GM21737 (cell line): Measurements from ENCODE around the gene SMTN.
A peak's percentile ranks its signal among the peaks of the same experiment; 100 is the strongest.
"Not testable (repeated sequence)": the region's sequence is repeated elsewhere in the genome, so short reads cannot be mapped to it uniquely, and the experiment has no call there.

Source experiments
- ATAC-seq: cut with Tn5 transposase; IDR thresholded peaks from one replicate; pipeline ENCODE4 v1.9.1; 2021; ENCODE audit warnings: mild to moderate bottlenecking, moderate library complexity; ENCODE audit not compliant: unreplicated experiment

The SMTN gene

GRCh38 chr22:31103111-31103510, 22.0 kb downstream of the SMTN start:
- no peak for ATAC-seq

- no peak for ATAC-seq
Measured at GRCh38 chr22:31103899-31104694, 23.0 kb downstream of the SMTN start.

DNA sequence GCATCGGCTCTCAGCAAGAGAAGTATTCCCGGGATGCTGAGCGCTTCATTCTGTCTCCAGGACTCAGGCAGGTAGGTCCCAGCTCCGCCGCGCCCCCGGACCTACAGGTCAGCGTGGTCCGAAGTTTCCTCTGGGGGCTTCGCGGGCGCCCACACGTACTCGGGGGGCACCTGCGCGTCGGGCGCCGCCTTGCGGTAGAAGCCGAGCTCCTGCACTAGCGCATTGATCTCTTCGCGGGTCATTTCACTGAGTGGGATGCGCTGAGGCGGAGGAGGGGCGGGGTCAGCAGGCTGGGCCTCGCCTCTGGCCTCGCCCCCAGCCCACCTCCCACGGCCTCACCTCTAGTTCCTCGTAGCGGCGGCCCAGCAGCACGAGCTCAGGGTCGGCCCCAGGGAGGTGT, 23.8 kb downstream of the SMTN start:
- no peak for ATAC-seq

GRCh38 chr22:31105282-31105929, 24.3 kb downstream of the SMTN start:
- ATAC-seq, result no peak

DNA sequence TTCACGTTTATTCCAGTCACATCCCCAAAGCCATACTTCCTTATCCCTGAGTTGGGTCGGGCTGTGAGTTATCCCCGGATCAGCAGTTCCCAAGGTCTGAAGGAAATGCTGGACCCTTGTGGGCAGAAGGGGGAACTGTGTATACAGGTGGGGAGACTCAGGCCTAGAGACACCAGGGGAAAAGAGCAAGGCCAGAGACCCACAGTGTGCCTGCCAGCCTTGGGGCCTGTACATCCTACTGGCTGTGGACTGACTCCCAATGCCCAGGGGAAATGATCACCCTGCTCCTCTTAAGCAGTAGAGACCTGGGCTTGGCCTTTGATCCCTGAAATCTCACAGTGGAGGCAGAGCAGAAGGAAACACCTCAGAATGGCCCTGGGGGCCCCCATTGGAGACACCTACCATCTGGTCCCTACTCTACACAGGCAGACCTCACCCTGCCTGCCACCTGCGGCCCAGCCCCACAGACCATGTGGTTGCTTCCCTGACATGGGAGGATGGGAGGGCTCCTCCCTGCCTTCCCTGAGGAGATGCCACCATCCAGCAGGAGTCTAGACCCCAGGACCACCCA, 25.0 kb downstream of the SMTN start:
- no peak for ATAC-seq

DNA sequence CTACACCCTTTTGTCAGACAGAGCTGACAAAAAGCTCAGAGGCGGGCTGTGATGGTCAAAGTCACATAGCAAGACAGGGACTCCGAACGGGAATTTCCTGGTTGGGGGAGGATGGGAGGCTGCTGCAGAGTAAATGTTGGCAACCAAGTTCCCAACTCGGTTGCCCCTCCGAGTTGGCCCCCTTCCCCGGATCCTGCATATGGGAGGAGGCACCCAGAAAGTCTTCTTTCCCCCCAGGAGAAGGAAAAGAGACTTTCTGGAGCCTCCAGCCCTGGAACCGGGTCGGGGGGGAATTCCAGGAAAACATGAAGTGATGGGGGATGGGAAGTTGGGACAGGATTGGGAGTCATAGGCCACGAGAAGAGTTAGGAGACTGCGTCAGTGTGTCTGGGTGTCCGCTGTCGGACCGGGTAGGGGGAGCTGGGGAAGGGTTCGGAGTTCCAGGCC, 25.6 kb downstream of the SMTN start:
- ATAC-seq, result no peak

- ATAC-seq, result peak; percentile 92
Measured at GRCh38 chr22:31107178-31107893, 26.2 kb downstream of the SMTN start, which contains the start of gene SELENOM. TSS of gene SELENOM (minus strand) at chr22:31107568. CDS start at chr22:31107505, 63 bp downstream.

- ATAC-seq, result peak; percentile 7
Measured at GRCh38 chr22:31107894-31108218, 26.7 kb downstream of the SMTN start.

DNA sequence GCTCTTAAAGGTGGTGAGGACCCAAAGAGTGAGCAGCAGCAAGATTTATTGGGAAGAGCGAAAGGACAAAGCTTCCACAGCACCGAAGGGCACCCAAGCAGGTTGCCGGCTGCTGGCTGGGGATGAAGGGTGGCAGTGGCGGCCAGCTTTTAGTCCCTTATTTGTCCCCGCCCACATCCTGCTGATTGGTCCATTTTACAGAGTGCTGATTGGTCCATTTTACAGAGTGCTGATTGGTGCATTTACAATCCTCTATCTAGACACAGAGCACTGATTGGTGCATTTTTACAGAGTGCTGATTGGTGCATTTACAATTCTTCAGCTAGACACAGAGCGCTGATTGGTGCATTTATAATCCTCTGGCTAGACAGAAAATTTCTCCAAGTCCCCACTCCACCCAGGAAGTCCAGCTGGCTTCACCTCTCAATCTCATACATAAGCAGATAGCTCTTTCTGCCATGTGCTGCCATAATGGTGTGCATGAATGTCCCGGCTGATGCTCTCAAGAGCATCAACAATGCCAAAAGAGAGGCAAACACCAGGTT, 31.5 kb downstream of the SMTN start:
- not testable (repeated sequence) for ATAC-seq

- no peak for ATAC-seq
Measured at GRCh38 chr22:31118046-31118820, 37.1 kb downstream of the SMTN start.

DNA sequence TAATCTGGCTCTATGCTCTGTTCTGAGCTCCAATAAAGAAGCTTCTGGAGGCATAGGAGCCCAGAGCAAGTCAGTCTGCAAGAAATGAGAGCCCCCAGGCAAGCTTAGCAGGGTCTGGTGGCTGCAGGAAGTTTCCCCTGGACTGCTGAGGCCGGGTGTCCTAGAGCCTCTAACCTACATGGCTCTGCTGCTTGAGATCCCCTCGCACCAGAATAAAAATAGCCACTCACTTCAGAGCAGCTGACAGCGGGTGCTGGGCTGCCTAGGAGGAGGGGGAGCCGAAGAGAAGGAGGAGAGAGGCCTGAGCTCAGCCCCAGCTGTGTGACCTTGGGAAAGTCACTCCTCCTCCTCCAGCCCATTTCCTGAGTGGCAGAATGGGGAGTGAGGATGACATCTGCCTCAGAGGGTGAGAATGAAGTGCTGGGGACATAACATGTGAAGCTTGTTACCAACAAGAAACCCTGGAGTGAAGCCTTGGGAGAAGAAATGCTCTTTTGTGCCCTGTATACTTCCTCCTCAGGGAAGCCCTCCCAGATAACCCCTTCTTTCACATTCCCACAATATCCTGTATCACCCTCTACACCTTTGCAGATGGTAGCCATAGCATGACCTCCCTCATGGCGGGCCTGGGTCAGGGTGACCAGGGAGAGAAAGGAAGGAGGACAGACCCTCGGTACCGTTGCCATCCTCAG, 38.1 kb downstream of the SMTN start:
- ATAC-seq, result no peak

GRCh38 chr22:31120230-31120629, 39.1 kb downstream of the SMTN start:
- ATAC-seq, result no peak

- ATAC-seq, result no peak
Measured at GRCh38 chr22:31120642-31121041, 39.5 kb downstream of the SMTN start.

DNA sequence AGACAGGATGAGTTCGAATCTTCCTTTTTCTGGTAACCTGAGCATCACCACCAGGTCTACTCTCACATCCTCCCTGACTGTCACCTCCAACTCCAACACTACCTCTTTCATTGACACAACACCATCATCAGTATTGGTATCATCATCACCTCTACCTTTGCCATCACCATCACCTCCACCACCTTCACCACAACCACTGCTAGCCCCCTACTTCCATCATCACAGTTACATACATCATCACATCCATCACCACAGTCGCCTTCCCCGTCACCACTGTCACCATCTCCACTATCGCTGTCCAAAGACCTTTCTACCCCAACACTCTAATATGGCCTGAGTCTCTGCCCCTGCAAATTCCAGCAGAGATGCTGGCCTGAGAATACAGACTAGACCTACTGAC, 40.3 kb downstream of the SMTN start:
- no peak for ATAC-seq

GRCh38 chr22:31122196-31122531, 41.0 kb downstream of the SMTN start:
- ATAC-seq, result no peak

DNA sequence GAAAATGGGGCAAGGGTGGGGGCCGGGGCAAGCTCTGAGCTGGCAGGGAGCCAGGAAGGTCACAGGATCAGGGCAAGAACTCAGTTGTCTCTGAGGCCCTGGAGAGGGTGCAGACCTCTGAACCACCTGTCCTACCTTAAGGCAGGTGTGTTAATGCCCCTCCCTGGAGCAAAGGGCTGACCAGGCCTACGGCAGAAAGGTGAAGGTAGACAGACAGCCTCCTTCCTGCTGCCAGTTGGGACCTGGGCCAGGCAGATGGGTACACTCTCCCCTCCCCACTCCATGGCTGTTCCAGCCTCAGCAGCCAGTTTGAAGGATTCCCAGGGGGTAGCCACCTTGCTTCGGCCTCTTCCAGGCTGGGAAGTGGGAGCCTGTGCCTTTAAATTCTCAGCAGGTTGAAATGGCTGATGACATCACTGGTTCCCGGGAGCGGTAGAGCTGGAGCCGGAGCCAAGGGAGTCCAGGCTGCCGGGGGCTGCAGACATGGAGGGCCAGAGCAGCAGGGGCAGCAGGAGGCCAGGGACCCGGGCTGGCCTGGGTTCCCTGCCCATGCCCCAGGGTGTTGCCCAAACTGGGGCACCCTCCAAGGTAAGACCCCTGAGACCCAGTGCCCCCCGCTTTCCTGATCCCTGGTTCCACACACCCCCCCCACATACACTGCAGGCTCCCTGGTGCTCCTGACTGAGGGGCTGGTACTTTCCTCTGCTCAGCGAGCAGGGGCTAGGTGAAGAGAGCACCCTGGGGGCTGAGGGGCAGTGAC, 41.6 kb downstream of the SMTN start, which contains the start of gene INPP5J:
Gene INPP5J, plus strand, starts transcription at position 435 of the 760 bp plus-strand sequence. Its CDS starts 49 bp downstream, at position 484.
- no peak for ATAC-seq

DNA sequence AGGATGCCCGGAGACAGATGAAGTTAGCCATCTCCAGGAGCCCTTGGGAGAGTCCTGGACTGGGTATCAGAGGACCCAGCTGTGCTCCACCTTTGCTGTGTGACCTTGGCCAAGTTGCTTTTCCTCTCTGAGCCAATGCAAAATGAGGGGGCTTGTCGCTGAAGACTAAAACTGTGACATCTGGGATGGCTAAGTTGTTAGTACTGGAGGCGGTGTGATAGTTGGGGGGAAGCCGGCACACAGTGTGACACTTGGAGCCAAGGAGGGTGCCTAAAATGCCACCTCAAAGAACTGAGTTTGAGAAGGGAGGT, 42.1 kb downstream of the SMTN start:
- no peak for ATAC-seq

DNA sequence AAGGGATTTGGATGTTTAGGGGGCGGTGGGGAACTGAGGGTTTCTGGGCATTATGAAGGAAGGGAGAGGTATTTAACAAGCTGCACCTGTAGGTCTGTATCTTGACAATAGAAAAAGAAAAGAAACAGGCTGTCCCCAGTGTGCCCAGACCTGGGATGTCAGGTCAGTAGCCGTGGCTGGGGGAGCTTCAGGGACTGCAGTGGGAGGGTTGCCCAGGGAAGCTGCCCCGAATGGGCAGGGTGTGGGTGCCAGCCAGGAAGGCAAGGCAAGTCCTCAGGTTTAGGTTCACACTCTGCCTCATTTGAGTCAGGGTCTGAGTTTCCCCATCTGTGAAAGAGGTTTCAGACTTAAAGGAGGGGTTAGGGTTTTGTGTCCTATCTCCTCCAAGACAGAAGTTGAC, 43.2 kb downstream of the SMTN start:
- ATAC-seq, result no peak

GRCh38 chr22:31124811-31125465, 43.8 kb downstream of the SMTN start:
- ATAC-seq, result no peak
